GM21447 (cell line): Measurements from ENCODE around the gene ACSS1.

Experiments
- ATAC-seq: cut with Tn5 transposase; IDR thresholded peaks from one replicate; pipeline ENCODE4 v1.9.1; 2021; ENCODE audit not compliant: unreplicated experiment

ACSS1 gene

DNA sequence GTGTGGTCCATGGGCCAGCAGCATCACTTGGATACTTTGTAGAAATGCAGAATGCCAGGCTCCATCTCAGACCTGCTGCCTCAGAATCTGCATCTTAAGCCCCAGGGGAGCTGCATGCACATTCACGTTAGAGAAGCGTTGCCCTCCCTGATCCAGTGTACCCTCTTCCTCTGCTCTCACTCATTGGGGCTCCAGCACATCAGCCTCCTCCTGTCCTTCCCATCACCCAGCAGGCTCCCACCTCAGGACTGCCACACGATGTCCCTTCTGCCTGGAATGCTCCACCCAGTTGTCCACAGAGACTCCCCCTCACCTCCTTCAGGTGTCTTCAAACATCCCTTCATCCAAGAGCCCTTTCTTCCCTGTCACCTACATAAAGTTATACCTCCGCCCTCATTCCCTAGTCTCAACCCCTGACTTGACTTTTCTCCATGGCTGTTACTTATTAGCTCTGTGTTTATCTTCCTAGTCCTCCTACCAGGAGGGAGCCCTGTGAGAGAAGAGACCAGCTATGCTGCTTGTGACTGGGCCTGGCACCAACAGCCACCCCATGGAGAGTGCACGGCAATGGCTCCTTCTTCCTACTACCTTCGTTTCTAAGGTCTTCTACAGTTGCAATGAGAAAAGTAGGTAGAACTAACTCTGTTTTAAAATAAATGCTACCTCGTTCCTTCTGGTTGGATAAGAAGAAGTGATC lies 3.3 kb upstream of the ACSS1 start:
- ATAC-seq, result no peak

DNA sequence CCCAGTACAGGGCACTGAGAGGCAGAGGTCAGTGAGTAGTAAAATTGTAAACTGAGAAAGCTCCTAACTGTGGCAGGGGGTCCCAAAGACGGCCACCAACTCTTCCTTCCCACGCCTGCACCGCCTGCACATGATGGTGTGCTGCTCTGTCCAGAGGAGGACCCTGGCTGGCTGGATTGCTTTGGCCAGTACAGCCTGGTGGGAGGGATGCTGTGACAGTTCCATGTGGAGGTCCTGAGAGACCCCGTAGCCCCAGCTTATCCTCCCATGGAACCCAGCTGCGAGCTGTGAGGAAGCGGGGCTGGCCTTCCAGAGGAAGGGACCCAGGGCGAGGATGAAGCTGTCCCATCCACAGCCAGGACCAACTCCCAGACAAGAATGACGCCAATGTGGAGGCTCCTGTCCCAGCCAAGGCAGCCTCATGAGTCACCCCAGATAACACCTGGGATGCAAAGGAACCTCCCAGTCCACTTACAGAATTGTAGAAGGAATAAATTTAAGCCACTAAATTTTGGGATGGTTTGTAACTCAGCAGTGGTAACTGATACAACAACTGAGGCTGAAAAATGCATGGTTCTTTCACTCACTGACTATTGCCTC lies 2.0 kb upstream of the ACSS1 start:
- no peak for ATAC-seq

DNA sequence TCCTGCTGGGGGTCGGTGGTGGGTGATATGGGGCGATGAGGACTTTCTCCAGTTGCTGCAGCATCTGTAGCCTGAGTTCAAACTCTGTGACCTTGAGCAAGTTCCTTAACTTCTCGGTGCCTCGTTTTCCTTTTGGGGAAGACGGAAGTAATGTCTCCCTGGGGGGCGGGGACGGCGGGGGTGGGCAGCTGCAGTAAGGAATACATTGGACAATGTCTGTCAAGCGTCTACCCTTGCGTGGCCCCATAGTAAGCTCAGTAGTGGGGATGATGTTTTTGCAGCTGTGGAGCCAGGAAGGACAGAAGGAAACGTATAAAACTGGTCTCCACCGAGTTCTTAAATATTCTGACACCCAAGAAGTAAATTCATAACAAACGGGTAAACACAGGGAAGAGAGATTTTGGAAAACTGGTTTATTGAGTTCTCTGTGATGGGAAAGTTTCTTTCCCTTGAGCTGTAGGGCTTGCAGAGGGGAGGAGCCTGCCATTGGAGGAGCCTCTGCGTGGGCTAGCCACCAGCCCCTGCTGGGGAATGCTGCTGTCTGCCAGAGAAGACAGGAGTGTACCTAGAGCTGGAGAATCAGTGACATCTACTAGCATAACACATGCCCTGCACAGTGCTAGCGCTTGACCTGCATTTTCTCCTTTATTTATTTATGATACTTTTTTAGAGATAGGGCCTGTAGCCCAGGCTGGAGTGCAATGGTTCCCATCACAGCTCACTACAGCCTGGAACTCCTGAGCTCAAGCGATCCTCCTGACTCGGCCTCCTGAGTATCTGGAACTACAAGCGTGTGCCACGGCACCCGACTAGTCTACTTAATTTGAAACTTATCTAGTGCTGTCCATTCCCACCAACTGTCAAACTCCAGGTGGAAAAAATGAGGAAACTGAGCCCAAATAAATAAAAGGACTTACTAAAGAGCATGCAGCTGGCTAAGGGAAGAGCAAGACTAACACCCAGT lies 1.2 kb upstream of the ACSS1 start:
- ATAC-seq, result no peak

DNA sequence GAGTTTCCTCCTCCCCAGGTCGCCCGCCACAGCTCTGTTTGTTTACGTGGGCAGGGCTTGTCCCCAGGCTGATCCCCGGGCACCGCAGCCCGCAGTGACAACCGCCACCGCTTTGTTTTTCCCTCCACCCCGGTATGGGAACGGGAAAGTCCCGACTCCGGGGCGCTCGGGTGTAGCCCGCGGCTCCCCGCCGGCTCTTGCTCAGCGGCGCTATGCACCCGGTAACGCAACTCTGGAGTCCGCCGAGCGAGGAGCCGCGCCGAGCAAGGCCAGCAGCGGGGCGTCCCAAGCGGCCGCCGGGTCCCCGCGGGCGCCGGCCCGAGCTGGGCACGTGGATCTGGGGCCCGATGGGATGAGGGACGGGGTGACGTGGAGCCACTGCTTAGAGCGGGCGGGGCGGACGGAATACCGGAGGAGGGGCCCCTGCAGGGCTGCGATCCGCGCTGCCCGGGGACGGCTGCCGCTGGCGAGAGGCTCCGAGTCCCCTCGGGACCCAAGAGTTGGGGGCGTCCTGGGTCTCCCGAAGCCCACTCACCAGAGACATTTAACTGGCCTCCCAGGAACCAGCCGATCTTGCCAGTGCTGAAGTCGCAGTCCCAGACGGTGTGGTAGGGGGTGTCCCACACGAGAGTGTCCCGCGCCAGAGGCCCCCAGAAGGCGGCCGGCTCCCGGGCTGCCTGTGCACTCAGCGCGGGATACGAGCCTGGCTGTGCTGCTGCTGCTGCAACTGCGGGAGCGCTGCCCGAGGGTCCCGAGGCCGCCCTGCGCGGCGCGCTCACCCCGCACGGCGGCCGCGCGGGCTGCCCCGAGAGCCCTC lies 497 bp downstream of the ACSS1 start:
- ATAC-seq, result peak; percentile 31

DNA sequence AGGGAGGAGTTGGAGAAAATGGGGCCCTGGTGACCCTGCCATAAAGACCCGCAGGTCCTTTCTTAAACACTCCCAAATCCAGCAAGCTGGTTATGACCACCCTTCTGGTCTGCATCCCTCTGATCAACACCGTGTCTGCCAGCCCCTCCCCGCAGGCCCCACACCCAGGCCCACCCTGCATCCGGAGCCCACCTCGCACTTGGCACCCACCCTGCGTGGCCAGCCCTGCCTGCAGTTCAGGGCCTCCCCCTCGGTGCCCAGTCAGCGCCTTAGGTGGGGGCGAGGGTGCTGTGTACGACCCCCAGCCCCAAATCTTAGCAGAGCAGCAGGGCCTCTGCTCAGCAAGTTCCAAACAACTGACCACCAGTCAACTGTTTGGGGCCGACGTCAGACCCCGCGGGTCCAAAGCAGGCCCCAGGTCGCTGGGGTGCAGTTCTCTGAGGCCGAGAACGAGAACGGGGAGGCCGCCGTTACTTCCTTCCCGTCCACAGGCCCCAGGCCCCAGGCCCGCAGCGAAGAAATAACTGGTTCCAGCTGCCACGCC lies 1.2 kb downstream of the ACSS1 start:
- ATAC-seq, result peak; percentile 24

DNA sequence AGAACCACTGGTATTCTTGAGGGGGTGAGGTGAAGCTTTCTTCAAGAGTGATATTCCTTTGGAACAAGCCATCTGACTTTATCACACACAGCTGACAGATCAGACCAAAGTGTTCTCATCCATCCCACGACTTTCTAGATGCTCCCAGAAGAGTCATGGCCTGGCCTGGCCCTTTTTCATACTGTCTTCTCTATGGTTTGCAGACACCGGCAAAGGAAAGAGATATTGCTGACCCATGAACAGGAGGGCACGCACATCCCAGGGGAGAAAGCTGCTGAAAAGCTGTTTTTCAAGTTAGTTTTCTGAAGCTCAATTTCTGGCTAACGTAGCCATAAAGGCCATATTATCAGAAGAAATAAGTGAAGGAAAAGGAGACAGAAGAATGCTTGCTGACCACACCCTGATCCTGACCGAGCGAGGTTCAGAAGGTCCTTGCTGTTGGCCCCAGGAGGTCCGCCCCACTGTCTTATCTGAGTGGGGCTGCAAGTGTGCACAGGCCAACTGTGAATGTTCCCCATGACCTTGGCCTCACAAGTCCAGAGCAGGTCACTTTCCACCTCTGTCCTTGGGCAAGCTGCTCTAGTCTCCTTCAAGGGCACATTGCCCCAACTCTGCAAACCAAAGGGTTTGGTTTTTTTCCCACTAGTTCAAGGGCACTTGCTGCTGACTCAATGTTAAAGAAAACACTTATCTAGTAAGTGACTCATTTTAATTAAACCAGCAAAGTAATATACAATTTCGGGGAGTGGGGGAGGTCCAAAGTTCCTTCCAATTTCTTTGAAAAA lies 2.0 kb downstream of the ACSS1 start:
- no peak for ATAC-seq

DNA sequence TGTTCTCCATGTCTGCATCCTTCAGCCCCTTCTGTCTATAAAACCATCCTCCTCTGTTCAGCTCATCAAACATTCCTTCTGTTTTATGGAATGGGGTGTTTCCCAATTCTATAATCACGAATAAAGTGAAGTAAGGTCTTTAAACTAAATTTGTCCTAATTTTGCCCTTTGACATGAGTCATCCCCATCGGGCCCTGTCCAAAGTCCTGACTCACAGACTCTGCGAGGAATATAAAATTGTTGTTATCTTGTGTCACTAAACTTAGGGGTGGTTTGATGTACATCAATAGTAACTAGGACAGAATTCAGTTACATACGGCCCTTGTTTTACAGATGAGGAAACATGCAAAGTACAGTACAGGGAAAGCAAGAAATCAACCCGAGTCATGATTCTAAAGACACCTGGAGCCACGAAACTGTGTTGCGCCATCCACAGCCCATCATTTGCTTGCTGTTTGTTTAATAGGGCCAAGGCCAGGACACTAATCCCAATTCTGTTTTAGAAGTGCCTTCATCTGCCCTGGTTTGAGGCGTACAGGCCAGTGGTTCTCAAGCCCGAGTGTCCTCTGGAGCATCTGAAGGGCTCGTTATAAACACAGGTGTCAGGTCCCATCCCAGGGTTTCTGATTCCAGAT lies 2.8 kb downstream of the ACSS1 start:
- ATAC-seq, result no peak

DNA sequence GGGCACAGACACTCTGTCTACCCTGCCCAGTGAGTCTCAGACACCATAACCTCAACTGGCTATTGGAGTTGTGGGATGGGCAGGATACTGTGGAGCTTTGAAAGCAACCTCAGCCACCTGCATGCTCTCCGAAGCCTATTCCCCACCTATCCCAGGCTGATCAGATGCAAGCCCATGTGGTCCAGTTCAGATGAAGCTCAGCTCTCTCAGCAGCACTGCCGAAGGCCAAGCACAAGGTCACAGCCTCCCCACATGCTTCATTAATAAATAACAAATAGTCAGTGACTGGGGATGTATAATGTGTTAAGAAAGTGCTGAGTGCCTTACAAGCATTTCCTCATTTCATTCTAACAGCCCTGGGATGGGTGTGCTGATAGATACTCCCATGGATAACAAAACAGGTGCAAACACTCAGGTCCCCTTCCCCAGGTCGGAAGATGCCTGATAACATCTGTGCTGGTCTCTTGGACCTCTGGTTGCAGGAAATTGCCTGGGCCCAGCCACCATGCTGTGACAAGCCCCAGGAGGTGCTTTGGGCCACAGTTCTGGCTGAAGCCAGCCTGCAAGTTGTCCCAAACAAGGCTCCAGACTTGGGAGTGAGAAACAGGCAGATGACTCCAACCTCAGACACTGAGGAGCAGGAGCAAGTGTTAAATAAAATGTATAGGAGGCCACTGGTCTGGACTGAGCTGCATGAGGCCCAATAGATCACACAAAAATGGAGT lies 3.7 kb downstream of the ACSS1 start:
- no peak for ATAC-seq

DNA sequence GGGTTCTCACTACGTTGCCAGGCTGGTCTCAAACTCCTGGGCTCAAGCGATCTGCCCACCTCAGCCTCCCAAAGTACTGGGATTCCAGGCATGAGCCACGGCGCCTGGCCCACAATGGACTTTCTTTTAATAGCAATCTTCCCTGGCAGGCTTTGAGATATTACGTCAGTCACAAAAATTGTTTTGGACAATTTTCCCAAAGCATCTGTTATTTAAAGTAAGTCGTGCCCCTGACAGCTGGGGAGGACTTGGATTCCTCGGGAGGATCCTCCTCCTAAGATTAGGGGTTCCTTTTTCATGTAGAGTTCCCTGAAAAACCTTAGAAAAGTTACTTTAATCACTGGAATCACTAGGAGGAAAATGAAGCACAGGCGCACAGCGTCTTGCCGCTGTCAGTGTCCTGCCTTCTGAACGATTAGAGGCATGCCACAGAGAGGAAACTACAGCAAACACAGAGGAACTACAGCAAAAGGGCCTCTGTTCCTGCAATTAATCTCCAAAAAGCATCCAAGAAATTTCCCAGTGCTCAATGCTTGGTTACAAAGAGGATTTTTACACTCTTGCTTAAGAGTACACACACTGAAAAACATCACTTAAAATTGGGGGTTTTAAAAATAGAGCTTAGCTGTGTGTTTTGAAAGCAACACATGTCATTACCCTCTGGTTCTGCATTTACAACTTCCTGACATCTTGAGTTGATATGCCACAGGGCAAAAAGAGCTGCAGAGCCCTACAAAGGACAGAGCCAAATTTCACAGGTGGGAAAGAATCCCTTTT lies 4.5 kb downstream of the ACSS1 start:
- ATAC-seq, result no peak

DNA sequence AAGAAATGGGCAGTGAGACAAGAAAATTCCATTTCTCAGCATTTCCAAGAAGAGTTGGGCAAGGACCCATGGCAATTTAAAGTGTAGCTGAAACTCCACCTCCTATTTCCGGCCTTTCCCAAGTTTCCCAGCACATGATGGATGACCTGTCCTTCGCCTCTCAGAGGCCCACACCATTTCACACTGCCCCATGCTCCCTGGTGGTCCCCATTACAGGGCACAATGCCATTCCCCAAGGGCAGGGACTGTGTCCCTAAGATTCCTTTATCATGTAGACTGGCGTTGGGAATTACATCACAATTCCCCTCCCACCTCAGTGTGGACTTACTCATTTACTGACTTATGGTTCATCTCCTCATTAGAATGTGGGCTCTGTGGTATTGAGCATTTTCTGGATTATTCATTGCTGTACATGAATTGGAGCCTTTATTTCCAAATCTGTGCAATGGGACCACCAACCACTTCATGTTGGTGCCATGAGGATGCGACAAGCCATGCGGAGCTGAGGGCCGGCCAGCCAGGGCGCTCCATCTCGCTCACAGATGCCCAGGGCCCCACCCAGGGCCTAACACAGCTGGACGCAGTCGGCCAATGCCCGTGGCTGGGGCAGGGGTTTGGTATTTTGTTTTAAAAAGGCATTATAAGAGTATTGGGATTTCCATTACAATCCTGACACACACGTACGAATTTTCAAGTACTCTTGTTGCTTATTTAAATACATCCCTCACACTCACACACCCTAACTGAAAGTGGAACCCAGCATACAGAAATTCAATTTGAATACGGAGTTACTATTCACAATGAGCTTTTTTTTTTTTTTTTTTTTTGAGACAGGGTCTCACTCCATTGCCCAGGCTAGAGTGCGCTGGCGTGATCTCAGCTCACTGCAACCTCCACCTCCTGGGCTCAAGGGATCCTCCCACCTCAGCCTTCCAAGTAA lies 5.4 kb downstream of the ACSS1 start:
- peak; percentile 28 for ATAC-seq

DNA sequence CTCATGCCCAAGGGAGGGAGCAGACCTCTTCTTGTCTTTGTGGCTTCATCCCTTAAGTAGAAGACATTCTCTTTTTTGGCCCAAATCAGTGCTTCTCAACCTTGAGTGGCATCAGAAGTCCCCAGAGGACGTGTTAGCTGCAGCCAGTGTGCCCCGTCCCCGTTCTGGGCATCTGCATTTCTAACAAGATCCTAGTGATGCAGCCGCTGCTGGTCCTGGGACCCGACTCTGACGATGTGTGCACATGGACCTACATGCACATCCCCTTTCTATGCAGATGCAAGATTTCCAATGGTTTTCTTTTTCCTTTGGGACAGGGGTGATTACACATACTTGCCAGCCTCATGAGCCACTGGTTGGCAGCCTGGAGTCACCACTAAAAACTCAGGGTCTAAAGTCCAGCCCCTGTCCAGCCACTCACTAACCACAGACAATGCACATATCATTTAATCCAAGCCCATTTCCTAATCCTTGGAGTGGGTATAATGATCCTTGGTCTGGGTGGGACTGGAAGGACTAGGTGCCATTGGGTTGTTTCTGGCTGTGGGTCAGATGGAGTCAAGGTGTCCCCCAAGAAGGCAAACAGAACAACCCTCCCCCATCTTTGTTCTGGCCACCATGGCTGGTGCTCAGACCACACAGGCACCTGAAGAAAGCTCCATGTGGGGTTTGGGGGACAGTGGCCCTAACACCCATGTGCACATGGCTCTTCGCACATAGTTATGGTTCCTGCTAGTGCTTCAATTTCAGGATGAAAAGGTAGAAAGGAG lies 6.4 kb downstream of the ACSS1 start:
- ATAC-seq, result no peak

DNA sequence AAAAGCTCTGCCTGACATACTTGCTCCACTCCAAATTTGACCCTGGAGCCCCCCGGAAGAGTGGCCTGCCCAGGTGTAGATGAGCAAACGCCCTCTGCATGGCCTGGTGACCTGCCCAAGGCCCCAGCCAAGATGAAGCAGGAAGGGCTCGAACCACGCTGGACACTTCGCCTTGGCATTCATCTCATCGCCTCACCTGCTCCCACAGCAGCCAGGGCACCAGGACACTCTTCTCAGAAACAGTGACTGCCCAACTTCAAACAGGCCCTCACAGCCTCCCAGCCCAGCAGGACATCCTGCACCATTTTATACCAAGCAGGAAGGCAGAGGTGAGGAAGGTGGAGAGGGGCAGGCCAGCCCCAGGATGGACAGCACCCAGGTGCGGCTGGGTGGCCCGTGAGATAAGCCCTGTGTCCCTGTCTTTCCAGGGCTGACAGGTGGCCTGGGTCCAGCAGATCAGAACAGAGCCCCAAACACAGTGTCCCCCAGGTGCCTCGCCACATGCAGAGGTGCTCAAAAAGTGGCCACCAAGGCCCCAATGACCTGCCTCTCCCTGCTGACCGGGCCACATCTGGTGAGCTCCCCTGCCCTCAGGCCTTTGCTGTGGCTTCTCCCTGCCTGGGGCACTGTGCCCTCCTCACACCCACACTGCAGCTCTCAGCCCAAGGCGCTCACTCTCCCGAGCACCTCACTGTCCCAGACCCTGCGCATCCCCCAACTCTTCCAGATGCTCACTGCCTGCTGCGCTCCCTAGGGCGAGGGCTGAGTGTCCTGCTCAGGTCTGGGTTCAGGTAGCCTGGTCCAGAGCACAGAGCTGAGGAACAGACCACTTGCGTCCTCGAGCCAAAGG lies 7.2 kb downstream of the ACSS1 start:
- ATAC-seq, result no peak

DNA sequence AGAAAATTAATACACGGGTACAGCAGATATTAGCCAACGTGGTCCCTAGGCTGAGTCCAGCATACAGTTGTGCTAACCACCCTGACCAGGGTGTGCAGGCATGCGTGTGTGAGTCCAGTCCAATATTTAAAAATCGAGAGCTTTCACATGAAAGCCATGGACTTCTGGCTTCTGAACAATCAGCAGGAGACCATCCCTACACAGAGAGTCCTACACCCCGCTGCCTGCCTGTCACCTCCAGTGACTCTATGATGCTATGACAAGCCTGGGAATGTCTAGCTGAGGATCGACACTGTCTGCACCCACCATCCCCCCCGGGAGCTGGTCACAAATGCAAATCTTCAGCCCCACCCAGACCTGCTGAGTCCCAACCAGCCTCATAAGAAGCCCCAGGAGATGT lies 7.9 kb downstream of the ACSS1 start:
- ATAC-seq, result no peak

DNA sequence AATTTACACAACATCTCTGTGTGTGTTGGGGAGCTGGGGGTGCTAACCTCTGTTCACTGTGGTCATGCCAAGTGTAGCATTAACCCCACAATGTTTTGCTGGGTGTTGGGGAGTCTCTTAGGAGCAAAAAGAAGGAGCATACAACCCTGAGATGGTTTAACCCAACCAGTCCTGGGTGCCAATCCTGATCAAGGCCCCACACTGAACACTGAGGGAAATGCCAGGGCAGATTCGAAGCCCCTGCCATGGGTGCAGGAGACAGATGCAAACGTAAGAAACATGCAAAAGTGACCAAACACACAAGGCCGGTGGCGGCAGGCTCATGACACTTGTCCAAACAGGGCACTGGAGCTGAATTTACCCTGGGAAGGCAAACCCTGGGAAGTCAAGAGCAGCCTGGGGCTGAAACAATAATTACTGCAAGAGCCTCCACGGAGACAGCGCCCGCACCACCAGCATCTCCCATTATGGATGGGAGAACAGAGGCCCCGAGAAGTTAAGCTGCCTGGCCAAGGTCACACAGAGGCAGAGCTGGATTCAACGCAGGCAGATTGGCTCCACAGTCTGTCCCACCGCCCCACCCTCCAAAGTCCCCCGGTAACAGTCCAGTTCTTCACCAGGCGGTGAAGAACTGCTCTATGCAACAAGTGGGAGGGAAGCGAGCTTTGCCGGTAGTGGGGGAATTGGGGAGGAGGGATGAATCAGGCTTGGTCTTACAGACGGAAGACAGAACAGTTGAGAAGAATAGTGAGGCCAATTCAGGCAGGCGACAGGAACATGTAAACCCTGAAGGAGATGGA lies 8.5 kb downstream of the ACSS1 start:
- ATAC-seq, result no peak
